Testis (tissue), 3 donors: ENCODE results near the gene KCTD17. TPM values are rescaled to one million over a fixed set of nuclear protein-coding genes. Genes with fewer than 3 reads are reported as not detected.

Source experiments
- DNase-seq: peaks from one replicate; pipeline ENCODE4 v3.0.0-alpha.2; 2019
- H3K27ac ChIP-seq, 2 donors: fragments of 200-600 bp; sonication (generic); one replicate each; pipeline ENCODE4 v1.5.1; 2019
- H3K27me3 ChIP-seq: fragments of 200-600 bp; sonication (generic); one replicate; pipeline ENCODE4 v1.5.1; 2019
- H3K36me3 ChIP-seq: fragments of 200-600 bp; sonication (generic); one replicate; pipeline ENCODE4 v1.5.1; 2017; ENCODE audit warnings: low read depth; ENCODE audit errors: missing control alignments
- H3K4me1 ChIP-seq: fragments of 200-600 bp; sonication (generic); one replicate; pipeline ENCODE4 v1.5.1; 2019
- H3K4me3 ChIP-seq, 2 donors: fragments of 200-600 bp; sonication (generic); one replicate each; pipeline ENCODE4 v1.5.1; 2017 to 2019
- H3K9me3 ChIP-seq: fragments of 200-600 bp; sonication (generic); one replicate; pipeline ENCODE4 v1.5.1; 2017
- CTCF ChIP-seq, 3 experiments: fragments of 450-650 bp in 2 of 3; fragments of 200-600 bp in 1 of 3; sonication (generic) in 1 of 3; IDR thresholded peaks; one replicate each; pipeline ENCODE4 v1.5.1; 2016 to 2019; ENCODE audit warnings: antibody characterized with exemption in 3 of 3, mild to moderate bottlenecking in 2 of 3, moderate library complexity in 1 of 3
- POLR2A ChIP-seq: fragments of 450-650 bp; IDR thresholded peaks from one replicate; pipeline ENCODE4 v1.6.1; 2017; ENCODE audit warnings: antibody characterized with exemption, mild to moderate bottlenecking, moderate library complexity
- WGBS, 2 donors: methylation state at CpG; one replicate each; pipeline ENCODE4 v1.1.5; 2018; 5-methylcytosine and 5-hydroxymethylcytosine counted together
- intact Hi-C: fragments of 100-400 bp; cut with DNase I; formaldehyde crosslinking; loops from one replicate; pipeline ENCODE4 v1.15.1; 2023; ENCODE audit warnings: low total_unique reads
- polyA plus RNA-seq: library from polyadenylated mRNA; stranded (reverse); fragments of 350-450 nt; fragmentation: Illumina TruSeq; extraction: RNeasy Lipid Tissue Mini Kit (QIAGEN cat#74804); gene quantifications from one replicate; pipeline ENCODE4 v1.2.3, GENCODE V29; 2014; ENCODE audit warnings: low read depth, low replicate concordance; ENCODE audit not compliant: insufficient read depth
- total RNA-seq, 2 donors: library from RNA; depleted of rRNA; stranded (reverse); fragments of >200 nt; gene quantifications; one replicate each; pipeline ENCODE4 v1.2.3, GENCODE V29; 2016

The KCTD17 gene
- total and polyA plus RNA-seq, 3 donors from 2014 or later: 39.1 to 99.1 (median 57.0) TPM

- no peak for TF ChIP-seq CTCF (IDR thresholded peaks at IDR 0.05)
- no peak for TF ChIP-seq POLR2A
- no peaks in the 10 kb centered on the region for H3K9me3 ChIP-seq
- DNase-seq: no peak
- H3K4me1 ChIP-seq: no peaks in the 10 kb centered on the region
- H3K4me3 ChIP-seq: no peak overlapping the region
- H3K27ac ChIP-seq: no peak overlapping the region
- WGBS, 2 donors: 64 to 75% methylated on average over 9 to 17 of the region's 17 CpGs
- intact Hi-C loops: no loop called here
- H3K36me3 ChIP-seq: no peaks in the 10 kb centered on the region
- H3K27me3 ChIP-seq: no peaks in the 10 kb centered on the region
Observed at GRCh38 chr22:37075046-37075445, 23.5 kb downstream of the KCTD17 start.

DNA sequence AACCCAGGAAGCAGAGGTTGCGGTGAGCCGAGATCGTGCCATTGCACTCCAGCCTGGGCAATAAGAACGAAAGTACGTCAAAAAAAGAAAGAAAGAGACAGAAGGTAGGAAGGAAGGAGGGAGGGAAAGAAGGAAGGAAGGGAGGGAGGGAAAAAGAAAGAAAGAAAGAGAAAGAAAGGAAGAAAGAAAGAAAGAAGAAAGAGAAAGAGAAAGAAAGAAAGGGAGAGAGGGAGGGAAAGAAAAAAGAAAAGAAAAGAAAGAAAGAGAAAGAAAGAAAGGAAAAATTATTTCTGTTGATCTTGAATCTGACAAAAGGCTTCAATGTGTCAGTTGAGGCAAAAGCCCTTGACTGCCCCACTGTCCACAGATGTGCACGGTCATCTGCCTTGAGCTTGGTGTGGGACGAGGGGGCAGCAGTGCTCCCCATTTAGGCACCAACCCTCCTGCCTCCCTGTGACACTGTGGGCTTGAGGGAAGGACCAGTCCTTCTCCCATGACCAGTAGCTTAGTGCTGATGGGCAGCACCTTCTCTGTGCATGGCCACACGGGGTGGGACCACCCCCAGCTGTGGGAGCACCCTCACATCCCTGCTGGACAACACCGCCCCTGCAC, 24.4 kb downstream of the KCTD17 start:
- H3K4me3 ChIP-seq: no peak overlapping the region
- H3K36me3 ChIP-seq: no peaks in the 10 kb centered on the region
- H3K4me1 ChIP-seq: no peaks in the 10 kb centered on the region
- DNase-seq: no peak
- H3K27me3 ChIP-seq: no peaks in the 10 kb centered on the region
- no peak for TF ChIP-seq CTCF (IDR thresholded peaks at IDR 0.05)
- TF ChIP-seq POLR2A: no peak
- H3K27ac ChIP-seq: no peak overlapping the region
- WGBS, 2 donors: 79% methylated on average over 8 to 9 of the region's 9 CpGs
- intact Hi-C loops: no loop called here
- no peaks in the 10 kb centered on the region for H3K9me3 ChIP-seq

- WGBS, 2 donors: 43 to 47% methylated on average over 15 of the region's 15 CpGs
Observed at GRCh38 chr22:37077802-37078448, 26.4 kb downstream of the KCTD17 start.

GRCh38 chr22:37079158-37079557, 27.6 kb downstream of the KCTD17 start:
- Histone ChIP-seq H3K36me3 (no peaks in the 10 kb centered on the region), H3K27me3 (no peaks in the 10 kb centered on the region), H3K4me1 (no peaks in the 10 kb centered on the region), H3K27ac (no peak overlapping the region), H3K4me3 (no peak overlapping the region), H3K9me3 (no peaks in the 10 kb centered on the region)
- TF ChIP-seq CTCF (IDR thresholded peaks at IDR 0.05) (no peak), POLR2A (no peak)
- intact Hi-C loops: no loop called here
- WGBS, 2 donors: 48 to 58% methylated on average over 5 of the region's 5 CpGs
- no peak for DNase-seq

More at GRCh38 chr22:37077802-37078448, 26.4 kb downstream of the KCTD17 start:
- intact Hi-C loops: no loop called here
- Histone ChIP-seq H3K27ac (no peak overlapping the region), H3K36me3 (no peaks in the 10 kb centered on the region), H3K27me3 (no peaks in the 10 kb centered on the region), H3K4me1 (no peaks in the 10 kb centered on the region), H3K9me3 (no peaks in the 10 kb centered on the region), H3K4me3 (no peak overlapping the region)
- no peak for TF ChIP-seq POLR2A
- peak; percentile 49 to 89 (median 66) for TF ChIP-seq CTCF (IDR thresholded peaks at IDR 0.05)
- DNase-seq: peak; percentile 71
